MM.1S (cell line): ENCODE data around the gene CCDC187.

Experiments used
- DNase-seq: peaks from one replicate; pipeline ENCODE4 v3.0.0-alpha.2; 2015
- H2AFZ ChIP-seq: fragments of 300-600 bp; sonication (generic); 2 replicates; pipeline ENCODE4 v1.6.0; 2016; ENCODE audit warnings: antibody characterized with exemption, low read length
- H3F3A ChIP-seq: fragments of 300-600 bp; sonication (generic); 2 replicates; pipeline ENCODE4 v1.6.1; 2016; ENCODE audit warnings: mild to moderate bottlenecking, antibody characterized with exemption, low read length, moderate library complexity, mixed read lengths; ENCODE audit not compliant: insufficient read depth
- H3K27ac ChIP-seq: fragments of 300-600 bp; sonication (generic); 2 replicates; pipeline ENCODE4 v1.5.1; 2016; ENCODE audit warnings: mild to moderate bottlenecking, low read length
- H3K27me3 ChIP-seq: fragments of 300-600 bp; sonication (generic); replicated peaks from 2 replicates; pipeline ENCODE4 v1.6.0; 2016; ENCODE audit warnings: low read length; ENCODE audit not compliant: insufficient read depth
- H3K36me3 ChIP-seq: fragments of 300-600 bp; sonication (generic); replicated peaks from 2 replicates; pipeline ENCODE4 v1.6.1; 2016; ENCODE audit warnings: mild to moderate bottlenecking, low read length, mixed read lengths; ENCODE audit not compliant: insufficient read depth
- H3K4me1 ChIP-seq: fragments of 300-600 bp; sonication (generic); 2 replicates; pipeline ENCODE4 v1.6.1; 2016; ENCODE audit warnings: low read length, mixed read lengths
- H3K4me2 ChIP-seq: fragments of 300-600 bp; sonication (generic); 2 replicates; pipeline ENCODE4 v1.6.0; 2016; ENCODE audit warnings: low read depth, low read length
- H3K4me3 ChIP-seq: fragments of 300-600 bp; sonication (generic); 2 replicates; pipeline ENCODE4 v1.5.1; 2016; ENCODE audit warnings: low read length, mixed read lengths
- H3K79me2 ChIP-seq: fragments of 300-600 bp; sonication (generic); 2 replicates; pipeline ENCODE4 v1.6.1; 2016; ENCODE audit warnings: mixed run types, low read length, mixed read lengths
- H3K9ac ChIP-seq: fragments of 300-600 bp; sonication (generic); 2 replicates; pipeline ENCODE4 v1.6.1; 2016; ENCODE audit warnings: low read length, mixed read lengths
- H3K9me2 ChIP-seq: fragments of 300-600 bp; sonication (generic); replicated peaks from 2 replicates; pipeline ENCODE4 v1.6.1; 2016; ENCODE audit warnings: mild to moderate bottlenecking, low read length, mixed read lengths; ENCODE audit not compliant: insufficient read depth
- H3K9me3 ChIP-seq: fragments of 300-600 bp; sonication (generic); replicated peaks from 2 replicates; pipeline ENCODE4 v1.6.1; 2016; ENCODE audit warnings: mild to moderate bottlenecking, low read length, mixed read lengths; ENCODE audit not compliant: insufficient read depth
- H4K20me1 ChIP-seq: fragments of 300-600 bp; sonication (generic); 2 replicates; pipeline ENCODE4 v1.6.1; 2016; ENCODE audit warnings: mild to moderate bottlenecking, low read length, moderate library complexity, mixed read lengths; ENCODE audit not compliant: insufficient read depth
- EZH2 ChIP-seq: fragments of 300-600 bp; sonication (generic); optimal IDR thresholded peaks from 2 replicates; pipeline ENCODE3; 2017; ENCODE audit warnings: low read depth, mild to moderate bottlenecking, antibody characterized with exemption, low read length, mixed read lengths
- EZH2phosphoT487 ChIP-seq: fragments of 300-600 bp; sonication (generic); IDR thresholded peaks from 2 replicates; pipeline ENCODE4 v1.6.1; 2018; ENCODE audit warnings: antibody characterized with exemption, low read length
- TF ChIP-seq, protein P1 (sequence below): fragments of 300-600 bp; sonication (generic); IDR thresholded peaks from 2 replicates; pipeline ENCODE4 v1.5.1; 2016; ENCODE audit warnings: antibody characterized with exemption, low read length, mixed read lengths

Gene CCDC187

DNA sequence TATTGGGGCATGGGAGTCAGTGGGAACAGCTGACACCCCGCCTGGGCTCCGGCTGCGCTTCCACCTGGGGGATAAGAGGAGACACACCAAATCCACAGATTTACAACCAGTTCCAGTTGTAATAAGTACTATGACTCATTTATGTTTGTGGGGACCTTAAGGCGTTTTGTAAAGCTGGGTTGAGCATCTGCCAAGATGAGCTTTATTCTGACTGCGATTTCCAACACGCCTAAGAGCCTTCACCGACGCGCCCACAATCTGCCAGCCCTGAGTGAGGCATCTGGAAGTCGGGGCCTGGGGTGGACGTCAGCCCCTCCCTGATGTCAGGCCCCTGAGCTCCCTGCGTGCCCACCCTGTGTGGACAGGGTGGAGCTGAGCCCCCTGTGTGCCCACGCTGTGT, 84.6 kb downstream of the CCDC187 start:
- TF ChIP-seq, protein P1, sequence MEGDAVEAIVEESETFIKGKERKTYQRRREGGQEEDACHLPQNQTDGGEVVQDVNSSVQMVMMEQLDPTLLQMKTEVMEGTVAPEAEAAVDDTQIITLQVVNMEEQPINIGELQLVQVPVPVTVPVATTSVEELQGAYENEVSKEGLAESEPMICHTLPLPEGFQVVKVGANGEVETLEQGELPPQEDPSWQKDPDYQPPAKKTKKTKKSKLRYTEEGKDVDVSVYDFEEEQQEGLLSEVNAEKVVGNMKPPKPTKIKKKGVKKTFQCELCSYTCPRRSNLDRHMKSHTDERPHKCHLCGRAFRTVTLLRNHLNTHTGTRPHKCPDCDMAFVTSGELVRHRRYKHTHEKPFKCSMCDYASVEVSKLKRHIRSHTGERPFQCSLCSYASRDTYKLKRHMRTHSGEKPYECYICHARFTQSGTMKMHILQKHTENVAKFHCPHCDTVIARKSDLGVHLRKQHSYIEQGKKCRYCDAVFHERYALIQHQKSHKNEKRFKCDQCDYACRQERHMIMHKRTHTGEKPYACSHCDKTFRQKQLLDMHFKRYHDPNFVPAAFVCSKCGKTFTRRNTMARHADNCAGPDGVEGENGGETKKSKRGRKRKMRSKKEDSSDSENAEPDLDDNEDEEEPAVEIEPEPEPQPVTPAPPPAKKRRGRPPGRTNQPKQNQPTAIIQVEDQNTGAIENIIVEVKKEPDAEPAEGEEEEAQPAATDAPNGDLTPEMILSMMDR, result no peak
- TF ChIP-seq EZH2phosphoT487, result no peak
- no peak for TF ChIP-seq EZH2
- H3K9ac ChIP-seq, result no peak overlapping the region
- H3F3A ChIP-seq, result no peaks in the 10 kb centered on the region
- H3K27ac ChIP-seq, result no peak overlapping the region
- H4K20me1 ChIP-seq, result no peaks in the 10 kb centered on the region
- no peak overlapping the region for H3K4me3 ChIP-seq
- H3K36me3 ChIP-seq, result no peaks in the 10 kb centered on the region; the same call in none of the 2 replicates
- H3K4me2 ChIP-seq, result no peak overlapping the region
- H3K27me3 ChIP-seq, result no peaks in the 10 kb centered on the region
- no peak for DNase-seq
- H3K9me2 ChIP-seq, result no peaks in the 10 kb centered on the region
- H3K9me3 ChIP-seq, result no peaks in the 10 kb centered on the region
- no peaks in the 10 kb centered on the region for H3K4me1 ChIP-seq
- H3K79me2 ChIP-seq, result peaks cover 16% of the 10 kb centered on the region; the same call in 1 of the 2 replicates
- no peak overlapping the region for H2AFZ ChIP-seq

DNA sequence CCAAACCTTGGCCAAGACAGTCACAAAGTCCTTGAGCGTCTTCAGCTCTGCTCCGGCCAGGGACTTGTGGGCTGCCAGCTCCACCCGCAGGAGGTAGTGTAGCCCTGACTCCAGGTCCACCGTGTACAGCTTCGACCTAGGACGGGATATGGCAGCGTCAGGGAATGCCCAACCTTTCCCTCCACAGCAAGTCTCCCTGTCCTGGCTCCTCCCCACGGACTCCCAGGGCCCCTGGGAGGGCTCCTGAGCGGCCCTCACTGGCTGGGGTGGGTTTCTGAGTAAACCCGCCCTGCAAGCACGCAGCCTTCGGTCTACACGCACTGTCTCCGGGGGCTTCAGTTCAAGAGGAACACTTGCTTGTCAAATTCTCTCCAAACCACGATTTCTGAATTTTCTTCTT, 85.2 kb downstream of the CCDC187 start:
- H3K79me2 ChIP-seq, result peaks cover 14% of the 10 kb centered on the region; the same call in 1 of the 2 replicates
- no peak for DNase-seq
- no peak overlapping the region for H2AFZ ChIP-seq
- H3K4me2 ChIP-seq, result no peak overlapping the region
- H3K9me3 ChIP-seq, result no peaks in the 10 kb centered on the region
- no peaks in the 10 kb centered on the region for H3K27me3 ChIP-seq
- no peaks in the 10 kb centered on the region for H3F3A ChIP-seq
- H3K4me1 ChIP-seq, result no peaks in the 10 kb centered on the region
- TF ChIP-seq EZH2phosphoT487, result no peak
- TF ChIP-seq EZH2, result no peak
- TF ChIP-seq, protein P1, result no peak
- H4K20me1 ChIP-seq, result no peaks in the 10 kb centered on the region
- no peak overlapping the region for H3K4me3 ChIP-seq
- H3K9ac ChIP-seq, result no peak overlapping the region
- no peaks in the 10 kb centered on the region; the same call in none of the 2 replicates for H3K36me3 ChIP-seq
- no peaks in the 10 kb centered on the region for H3K9me2 ChIP-seq
- no peak overlapping the region for H3K27ac ChIP-seq

- Histone ChIP-seq H2AFZ (no peak overlapping the region), H3K9me2 (no peaks in the 10 kb centered on the region), H3K9ac (no peak overlapping the region), H4K20me1 (no peaks in the 10 kb centered on the region), H3K4me3 (no peak overlapping the region), H3K4me1 (no peaks in the 10 kb centered on the region), H3K27ac (no peak overlapping the region), H3K79me2 (peaks cover 10% of the 10 kb centered on the region; the same call in 1 of the 2 replicates), H3K9me3 (no peaks in the 10 kb centered on the region), H3K36me3 (no peaks in the 10 kb centered on the region; the same call in 1 of the 2 replicates), H3F3A (no peaks in the 10 kb centered on the region), H3K27me3 (no peaks in the 10 kb centered on the region), H3K4me2 (no peak overlapping the region)
- DNase-seq, result no peak
- TF ChIP-seq EZH2 (no peak), EZH2phosphoT487 (no peak)
- TF ChIP-seq, protein P1, result no peak
Observed at GRCh38 chr9:136218271-136218670, 85.6 kb downstream of the CCDC187 start.
